ENCODE measurements around the gene CLINT1.

The CLINT1 gene

GRCh38 chr5:157839157-157839795 lies 19.7 kb downstream of the CLINT1 start:
- DNase-seq: no peak
- Mint-ChIP-seq H3K27ac (peak overlapping the region; percentile 80), H3K27me3 (ENCODE audit: low read depth, poor library complexity) (no peaks in the 10 kb centered on the region), H3K9me3 (no peaks in the 10 kb centered on the region), H3K36me3 (ENCODE audit: low read depth) (peaks cover 30% of the 10 kb centered on the region), H3K4me1 (no peaks in the 10 kb centered on the region), H3K4me3 (no peak overlapping the region)
- TF ChIP-seq CTCF (IDR thresholded peaks at IDR 0.05): no peak

- no peak overlapping the region for H3K27ac Mint-ChIP-seq
- DNase-seq: no peak
- H3K4me1 Mint-ChIP-seq: peaks cover 19% of the 10 kb centered on the region
- peaks cover 30% of the 10 kb centered on the region for H3K36me3 Mint-ChIP-seq (ENCODE audit: low read depth)
- TF ChIP-seq CTCF (IDR thresholded peaks at IDR 0.05): no peak
- H3K4me3 Mint-ChIP-seq: no peak overlapping the region
- no peaks in the 10 kb centered on the region for H3K27me3 Mint-ChIP-seq (ENCODE audit: low read depth, poor library complexity)
- no peaks in the 10 kb centered on the region for H3K9me3 Mint-ChIP-seq
Measured at GRCh38 chr5:157836121-157836753, 22.7 kb downstream of the CLINT1 start.

- peaks cover 24% of the 10 kb centered on the region for H3K4me1 Mint-ChIP-seq
- no peaks in the 10 kb centered on the region for H3K27me3 Mint-ChIP-seq (ENCODE audit: low read depth, poor library complexity)
- no peak overlapping the region for H3K4me3 Mint-ChIP-seq
- no peak for DNase-seq
- no peak overlapping the region for H3K27ac Mint-ChIP-seq
- no peaks in the 10 kb centered on the region for H3K9me3 Mint-ChIP-seq
- peaks cover 30% of the 10 kb centered on the region for H3K36me3 Mint-ChIP-seq (ENCODE audit: low read depth)
- TF ChIP-seq CTCF (IDR thresholded peaks at IDR 0.05): no peak
Measured at GRCh38 chr5:157835041-157835440, 23.9 kb downstream of the CLINT1 start.

- no peaks in the 10 kb centered on the region for H3K27me3 Mint-ChIP-seq (ENCODE audit: low read depth, poor library complexity)
- TF ChIP-seq CTCF (IDR thresholded peaks at IDR 0.05): peak; percentile 34
- H3K4me1 Mint-ChIP-seq: peaks cover 40% of the 10 kb centered on the region
- H3K27ac Mint-ChIP-seq: peak overlapping the region; percentile 92
- H3K36me3 Mint-ChIP-seq (ENCODE audit: low read depth): peaks cover 6% of the 10 kb centered on the region
- H3K9me3 Mint-ChIP-seq: no peaks in the 10 kb centered on the region
- no peak overlapping the region for H3K4me3 Mint-ChIP-seq
- no peak for DNase-seq
Measured at GRCh38 chr5:157828944-157829639, 29.9 kb downstream of the CLINT1 start.

GRCh38 chr5:157828105-157828943 lies 30.6 kb downstream of the CLINT1 start:
- TF ChIP-seq CTCF (IDR thresholded peaks at IDR 0.05): no peak
- Mint-ChIP-seq H3K36me3 (ENCODE audit: low read depth) (peaks cover under 1% of the 10 kb centered on the region), H3K9me3 (no peaks in the 10 kb centered on the region), H3K4me1 (peaks cover 36% of the 10 kb centered on the region), H3K27me3 (ENCODE audit: low read depth, poor library complexity) (no peaks in the 10 kb centered on the region), H3K27ac (peak overlapping the region; percentile 68), H3K4me3 (no peak overlapping the region)
- DNase-seq: no peak
